ENCODE measurements around the gene POTEB2. TPM values are rescaled to one million over a fixed set of nuclear protein-coding genes. Genes with fewer than 3 reads are reported as not detected.
"Not testable (repeated sequence)": the region's sequence is repeated elsewhere in the genome, so short reads cannot be mapped to it uniquely, and the experiment has no call there.

The POTEB2 gene
- not detected in 2 replicates for total RNA-seq

- DNase-seq (ENCODE audit: low read depth in 2 of 2), result not testable (repeated sequence)
Measured at GRCh38 chr15:20866214-20866613, at the start of gene POTEB2. TSS of gene POTEB2 (minus strand) at chr15:20866314. CDS start at chr15:20866281, 33 bp downstream.

- not testable (repeated sequence) for DNase-seq (ENCODE audit: low read depth in 2 of 2)
Measured at GRCh38 chr15:20879916-20880315, 13.8 kb upstream of the POTEB2 start.

GRCh38 chr15:20878464-20878863 is 12.3 kb upstream of the POTEB2 start:
- not testable (repeated sequence) for DNase-seq (ENCODE audit: low read depth in 2 of 2)

- not testable (repeated sequence) for DNase-seq (ENCODE audit: low read depth in 2 of 2)
Measured at GRCh38 chr15:20877819-20878218, 11.7 kb upstream of the POTEB2 start.
